H1 (cell line): Measurements from ENCODE around the gene TSPOAP1.

ENCODE experiments used
- HDAC6 ChIP-seq: IDR thresholded peaks from one replicate; pipeline ENCODE4 v1.7.1; 2012; ENCODE audit warnings: low read depth, mild to moderate bottlenecking, inconsistent platforms, low read length, moderate library complexity
- TF ChIP-seq, protein P1 (sequence below), 3 experiments: IDR thresholded peaks; 1 replicate in 2 of 3; 2 replicates in 1 of 3; pipeline versions ENCODE4 v1.5.1 to v1.6.1; 2011; ENCODE audit warnings: low read length in 3 of 3, mild to moderate bottlenecking in 3 of 3, inconsistent platforms in 2 of 3, low read depth in 1 of 3, moderate library complexity in 1 of 3; ENCODE audit not compliant: insufficient read depth in 1 of 3; ENCODE audit errors: control extremely low read depth in 1 of 3

DNA sequence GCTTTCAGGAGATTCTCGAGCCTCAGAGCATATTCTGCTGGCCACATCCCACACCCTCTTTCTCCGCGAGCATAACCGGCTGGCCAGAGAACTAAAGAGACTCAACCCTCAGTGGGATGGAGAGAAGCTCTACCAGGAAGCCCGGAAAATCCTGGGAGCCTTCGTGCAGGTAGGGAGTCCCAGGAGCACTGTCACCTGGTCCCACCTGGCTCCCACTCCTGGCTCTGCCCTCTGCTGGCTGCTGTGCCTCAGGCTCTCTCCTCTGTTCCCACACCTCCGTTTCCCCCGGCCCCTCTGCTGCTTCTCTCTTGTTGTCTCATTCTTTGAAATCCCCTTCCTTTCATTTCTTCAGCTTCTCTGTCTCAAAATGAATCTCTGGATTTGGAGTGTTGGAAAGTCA lies 73.8 kb downstream of the TSPOAP1 start:
- TF ChIP-seq, protein P1, sequence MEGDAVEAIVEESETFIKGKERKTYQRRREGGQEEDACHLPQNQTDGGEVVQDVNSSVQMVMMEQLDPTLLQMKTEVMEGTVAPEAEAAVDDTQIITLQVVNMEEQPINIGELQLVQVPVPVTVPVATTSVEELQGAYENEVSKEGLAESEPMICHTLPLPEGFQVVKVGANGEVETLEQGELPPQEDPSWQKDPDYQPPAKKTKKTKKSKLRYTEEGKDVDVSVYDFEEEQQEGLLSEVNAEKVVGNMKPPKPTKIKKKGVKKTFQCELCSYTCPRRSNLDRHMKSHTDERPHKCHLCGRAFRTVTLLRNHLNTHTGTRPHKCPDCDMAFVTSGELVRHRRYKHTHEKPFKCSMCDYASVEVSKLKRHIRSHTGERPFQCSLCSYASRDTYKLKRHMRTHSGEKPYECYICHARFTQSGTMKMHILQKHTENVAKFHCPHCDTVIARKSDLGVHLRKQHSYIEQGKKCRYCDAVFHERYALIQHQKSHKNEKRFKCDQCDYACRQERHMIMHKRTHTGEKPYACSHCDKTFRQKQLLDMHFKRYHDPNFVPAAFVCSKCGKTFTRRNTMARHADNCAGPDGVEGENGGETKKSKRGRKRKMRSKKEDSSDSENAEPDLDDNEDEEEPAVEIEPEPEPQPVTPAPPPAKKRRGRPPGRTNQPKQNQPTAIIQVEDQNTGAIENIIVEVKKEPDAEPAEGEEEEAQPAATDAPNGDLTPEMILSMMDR (IDR thresholded peaks at IDR 0.05; ENCODE audit: control extremely low read depth in 1 of 3, insufficient read depth in 1 of 3, low read depth in 1 of 3, low read length in 3 of 3): peak; percentile 74 to 88 (median 78)
- TF ChIP-seq HDAC6: no peak
